HL-60/S4 treated with retinoic acid at 250 ng/mL for 4 days and 3 days (cell line): ENCODE data around the gene BRAT1.

Experiments
- in situ Hi-C: fragments of 300-500 bp; cut with MboI; formaldehyde crosslinking; loops from 2 replicates; pipeline ENCODE4 v1.7.0; 2022; ENCODE audit warnings: low sequenced_read_pairs

The BRAT1 gene

DNA sequence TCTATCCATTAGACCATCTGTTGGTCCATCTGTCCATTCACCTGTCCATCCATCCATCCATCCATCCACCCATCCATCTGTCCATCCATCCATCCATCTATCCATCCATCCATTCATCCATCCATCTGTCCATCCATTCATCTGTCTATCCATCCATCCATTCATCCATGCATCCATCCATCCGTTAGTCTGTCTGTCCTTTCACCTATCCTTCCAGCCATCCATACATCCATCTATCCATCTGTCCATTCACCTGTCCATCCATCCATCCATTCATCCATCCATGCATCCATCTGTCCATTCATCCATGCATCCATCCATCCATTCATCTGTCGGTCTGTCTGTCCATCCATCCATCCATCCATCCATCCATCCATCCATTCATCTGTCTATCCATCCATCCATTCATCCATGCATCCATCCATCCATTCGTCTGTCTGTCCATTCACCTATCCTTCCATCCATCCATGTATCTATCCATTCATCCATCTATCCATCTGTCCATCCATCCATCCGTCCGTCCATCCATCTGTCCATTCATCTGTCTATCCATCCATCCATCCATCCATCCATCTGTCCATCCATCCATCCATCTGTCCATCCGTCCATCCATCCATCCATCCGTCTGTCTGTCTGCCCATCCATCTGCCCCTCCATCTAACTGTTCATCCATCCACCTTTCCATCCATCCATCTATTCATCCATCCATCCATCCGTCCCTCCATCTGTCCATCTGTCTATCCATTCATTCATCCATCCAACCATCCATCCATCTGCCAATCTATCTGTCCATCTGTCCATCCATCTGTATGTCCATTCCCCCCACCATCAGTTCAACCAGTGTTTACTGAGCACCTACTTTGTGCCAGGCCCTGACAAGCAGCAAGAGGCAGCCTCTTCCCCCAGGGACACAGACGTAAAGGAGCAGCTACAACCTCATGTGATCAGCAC, 40.6 kb downstream of the BRAT1 start:
- in situ Hi-C loops, result no loop called here

GRCh38 chr7:2513702-2514101, 41.6 kb downstream of the BRAT1 start:
- in situ Hi-C loops, result no loop called here

DNA sequence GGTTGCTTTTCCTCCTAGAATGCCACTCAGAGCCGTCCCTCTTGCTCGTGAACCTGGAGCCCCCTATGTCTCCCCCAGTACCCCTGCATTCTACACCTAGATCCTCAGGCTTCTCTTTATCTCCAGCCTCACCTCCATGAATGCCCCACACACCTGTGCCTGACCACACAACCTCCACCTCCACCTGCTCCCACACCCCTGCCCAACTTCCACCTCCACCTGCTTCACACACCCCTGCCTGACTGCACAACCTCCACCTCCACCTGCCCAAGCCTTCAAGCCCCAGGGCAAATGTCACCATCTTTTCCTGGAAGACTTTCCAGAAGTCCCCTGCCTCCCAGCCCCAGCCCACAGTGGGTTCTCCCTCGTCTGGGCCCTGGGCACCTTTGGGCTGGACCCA, 42.6 kb downstream of the BRAT1 start:
- in situ Hi-C loops, result no loop called here

GRCh38 chr7:2512179-2512661, 43.1 kb downstream of the BRAT1 start:
- in situ Hi-C loops, result no loop called here

GRCh38 chr7:2511769-2512168, 43.6 kb downstream of the BRAT1 start:
- in situ Hi-C loops, result no loop called here

- in situ Hi-C loops, result no loop called here
Observed at GRCh38 chr7:2510909-2511768, 44.2 kb downstream of the BRAT1 start.

- in situ Hi-C loops, result no loop called here
Observed at GRCh38 chr7:2510130-2510776, 45.1 kb downstream of the BRAT1 start.

- in situ Hi-C loops, result no loop called here
Observed at GRCh38 chr7:2509298-2509906, 45.9 kb downstream of the BRAT1 start.

DNA sequence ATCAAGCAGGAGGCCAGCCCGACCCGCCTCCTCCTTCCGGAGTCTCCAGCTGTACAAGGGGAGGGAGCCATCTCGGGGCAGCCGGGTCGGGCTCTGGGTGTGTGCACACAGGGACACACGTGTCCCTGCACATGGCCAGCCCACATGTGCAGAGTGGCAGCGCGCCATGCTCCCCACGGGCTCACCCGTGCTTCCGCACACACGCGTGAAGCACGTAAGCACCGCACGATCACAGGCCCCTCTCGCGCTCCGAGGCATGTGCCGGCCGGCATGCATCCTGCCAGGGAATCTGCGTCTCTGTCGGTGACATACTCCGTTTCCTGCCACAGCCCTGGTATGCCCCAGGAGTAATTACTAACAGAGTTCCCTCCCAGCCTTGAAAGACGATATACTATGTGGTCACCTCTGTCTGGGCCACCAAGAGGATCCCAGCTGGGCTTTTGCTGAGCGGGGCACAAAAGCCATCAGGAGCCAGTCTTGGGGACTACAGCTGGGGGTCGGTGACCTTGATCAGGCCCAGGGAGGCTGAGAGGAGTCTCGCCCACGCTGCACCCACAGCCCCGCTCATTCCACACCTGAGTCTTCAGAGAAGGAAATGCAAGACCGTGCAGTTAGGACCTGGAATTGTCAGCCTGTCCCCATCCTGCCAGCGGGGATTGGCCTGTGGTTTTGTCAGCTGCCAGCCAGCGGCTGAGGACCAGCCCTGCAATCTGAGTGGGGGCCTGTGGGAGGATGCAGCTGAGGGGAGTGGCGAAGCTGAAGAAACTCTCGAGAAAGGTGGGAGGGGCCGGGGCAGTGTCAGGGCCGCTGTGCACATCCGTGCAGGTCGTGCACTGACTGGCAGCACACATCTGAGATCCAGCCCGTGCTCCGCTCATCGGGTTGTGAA, 46.8 kb downstream of the BRAT1 start:
- in situ Hi-C loops, result no loop called here

- in situ Hi-C loops, result no loop called here
Observed at GRCh38 chr7:2507917-2508306, 47.4 kb downstream of the BRAT1 start.

- in situ Hi-C loops, result no loop called here
Observed at GRCh38 chr7:2507208-2507916, 48.0 kb downstream of the BRAT1 start.

DNA sequence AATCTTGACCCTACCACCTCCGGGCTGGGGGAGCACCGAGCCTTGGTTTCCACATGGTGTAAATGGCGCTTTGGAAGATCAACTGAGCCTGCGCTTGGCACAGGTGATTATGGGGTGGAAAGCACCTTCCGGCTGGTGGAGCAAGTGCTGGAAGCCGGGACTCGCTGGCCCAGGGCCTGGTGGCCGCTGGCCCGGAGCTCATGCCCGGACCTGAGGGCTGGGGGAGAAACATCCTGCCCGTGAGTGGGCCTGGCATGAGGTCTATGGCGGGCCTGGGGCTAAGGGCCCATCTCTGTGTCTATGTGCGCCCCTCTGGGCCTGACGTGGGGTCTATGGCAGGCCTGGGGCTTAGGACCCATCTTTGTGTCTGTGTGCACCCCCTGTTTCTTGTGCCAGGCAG, 49.9 kb downstream of the BRAT1 start:
- in situ Hi-C loops, result no loop called here

GRCh38 chr7:2504889-2505375, 50.4 kb downstream of the BRAT1 start:
- in situ Hi-C loops, result no loop called here

GRCh38 chr7:2504128-2504888, 51.0 kb downstream of the BRAT1 start:
- in situ Hi-C loops, result no loop called here

GRCh38 chr7:2503056-2503941, 52.0 kb downstream of the BRAT1 start:
- in situ Hi-C loops, result no loop called here

GRCh38 chr7:2502647-2502966, 52.7 kb downstream of the BRAT1 start:
- in situ Hi-C loops, result no loop called here

- in situ Hi-C loops, result no loop called here
Observed at GRCh38 chr7:2501947-2502646, 53.2 kb downstream of the BRAT1 start.
